Small intestine (tissue), 7 donors: ENCODE data around the gene NOP53. TPM values are rescaled to one million over a fixed set of nuclear protein-coding genes. Genes with fewer than 3 reads are reported as not detected.
"Not testable (repeated sequence)": the region's sequence is repeated elsewhere in the genome, so short reads cannot be mapped to it uniquely, and the experiment has no call there.

Source experiments
- DNase-seq, 2 donors: peaks; one replicate each; pipeline versions ENCODE4 v3.0.0 to v3.0.0-alpha.2; 2013
- FAIRE-seq: peaks from 2 replicates; lab custom pipeline; 2012; peaks lifted over from hg19 to GRCh38; lab: Jason Lieb, UNC
- H3K27ac ChIP-seq, 3 donors: one replicate each; pipeline ENCODE4 v1.5.1; 2013; ENCODE audit warnings: low read length in 2 of 3, mild to moderate bottlenecking in 2 of 3, control low read depth in 1 of 3, inconsistent platforms in 1 of 3, low read depth in 1 of 3, moderate library complexity in 1 of 3
- H3K27me3 ChIP-seq, 3 donors: one replicate each; pipeline ENCODE4 v1.6.1; 2013; ENCODE audit warnings: low read length in 3 of 3, inconsistent platforms in 1 of 3; ENCODE audit not compliant: control insufficient read depth in 3 of 3, insufficient read depth in 3 of 3
- H3K36me3 ChIP-seq, 3 donors: one replicate each; pipeline ENCODE4 v1.6.1; 2013; ENCODE audit warnings: low read length in 3 of 3, inconsistent platforms in 1 of 3, low read depth in 1 of 3, mild to moderate bottlenecking in 1 of 3, moderate library complexity in 1 of 3; ENCODE audit not compliant: control insufficient read depth in 3 of 3, insufficient read depth in 2 of 3
- H3K4me1 ChIP-seq, 3 donors: one replicate each; pipeline ENCODE4 v1.6.1; 2013; ENCODE audit warnings: low read length in 2 of 3, inconsistent platforms in 1 of 3, low read depth in 1 of 3, mild to moderate bottlenecking in 1 of 3, moderate library complexity in 1 of 3; ENCODE audit not compliant: control insufficient read depth in 3 of 3, insufficient read depth in 2 of 3
- H3K4me3 ChIP-seq, 3 donors: one replicate each; pipeline ENCODE4 v1.5.1; 2013; ENCODE audit warnings: low read length in 3 of 3, control low read depth in 1 of 3, inconsistent platforms in 1 of 3, low read depth in 1 of 3, mild to moderate bottlenecking in 1 of 3, moderate library complexity in 1 of 3
- H3K9me3 ChIP-seq, 2 donors: one replicate each; pipeline ENCODE4 v1.6.1; 2013; ENCODE audit warnings: low read depth in 1 of 2, low read length in 1 of 2; ENCODE audit not compliant: control insufficient read depth in 2 of 2, insufficient read depth in 1 of 2
- WGBS, 3 donors: extraction: QIAGEN DNeasy Blood & Tissue Kit; methylation state at CpG; one replicate each; pipeline ENCODE4 v1.1.7; 2013; 5-methylcytosine and 5-hydroxymethylcytosine counted together
- polyA plus RNA-seq, 4 donors: library from polyadenylated mRNA; stranded (reverse) in 3 of 4; unstranded in 1 of 4; fragments of 200-250 nt in 3 of 4; fragments of 120-200 nt in 1 of 4; gene quantifications; one replicate each; pipeline versions ENCODE4 v1.2.1 to v1.2.3, GENCODE V29; 2013
- donor health status: healthy with polysubstance abuse.
- donor health status: control.
- donor health status: control.
- donor health status: Bipolar disorder and iron deficiency.
- donor health status: healthy.

The NOP53 gene
- polyA plus RNA-seq, 4 donors = 290 to 621 (median 552) TPM

GRCh38 chr19:47803671-47804070, 58.3 kb downstream of the NOP53 start:
- not testable (repeated sequence) for H3K9me3 ChIP-seq

GRCh38 chr19:47804451-47804850, 59.1 kb downstream of the NOP53 start, which contains the start of gene TPRX1:
TPRX1 (minus strand) TSS chr19:47804551; CDS start chr19:47804539, 12 bp downstream.
- H3K27ac ChIP-seq, H3K36me3 ChIP-seq, FAIRE-seq, H3K4me1 ChIP-seq, H3K27me3 ChIP-seq, DNase-seq, H3K4me3 ChIP-seq, H3K9me3 ChIP-seq: not testable (repeated sequence)
- WGBS, 3 donors = 77 to 82% (median 79%) methylated on average over 5 of the region's 5 CpGs

More at GRCh38 chr19:47803671-47804070, 58.3 kb downstream of the NOP53 start:
- not testable (repeated sequence) for H3K27me3 ChIP-seq, H3K27ac ChIP-seq, H3K36me3 ChIP-seq, H3K4me1 ChIP-seq, FAIRE-seq, DNase-seq, H3K4me3 ChIP-seq
- 83 to 100% (median 87%) methylated on average over 1 to 11 of the region's 12 CpGs for WGBS, 3 donors

- Histone ChIP-seq H3K9me3 (no peaks in the 10 kb centered on the region), H3K4me1 (no peaks in the 10 kb centered on the region), H3K27ac (no peak overlapping the region), H3K36me3 (no peaks in the 10 kb centered on the region), H3K4me3 (no peak overlapping the region), H3K27me3 (no peaks in the 10 kb centered on the region)
- WGBS, 3 donors = 52 to 75% (median 54%) methylated on average over 10 of the region's 10 CpGs
- DNase-seq (no peak), FAIRE-seq (no peak)
Measured at GRCh38 chr19:47805313-47805712, 60.0 kb downstream of the NOP53 start.

GRCh38 chr19:47806435-47806834, 61.1 kb downstream of the NOP53 start:
- Histone ChIP-seq H3K4me3 (no peak overlapping the region), H3K9me3 (no peaks in the 10 kb centered on the region), H3K27ac (no peak overlapping the region), H3K4me1 (no peaks in the 10 kb centered on the region), H3K27me3 (no peaks in the 10 kb centered on the region), H3K36me3 (no peaks in the 10 kb centered on the region)
- no peak for FAIRE-seq
- no peak for DNase-seq
- WGBS, 3 donors = 83 to 92% (median 86%) methylated on average over 6 of the region's 6 CpGs

Other genes starting within 250 kb of the NOP53 start
- 100 to 1,000 TPM in 3 of 4 donors, 10 to 100 TPM in 1; 76.4 to 119 (median 107) TPM for gene NAPA, start 230.5 kb upstream of the NOP53 start, polyA plus RNA-seq
- gene ZNF541, start 172.4 kb upstream of the NOP53 start, polyA plus RNA-seq = under 1 TPM in 2 of 4 donors, not detected in 2; 0.10 to 0.30 TPM
- 10 to 100 TPM in 1 of 4 donors, 1 to 10 TPM in 3; 4.3 to 10.9 (median 8.4) TPM for gene BICRA, start 136.4 kb upstream of the NOP53 start, polyA plus RNA-seq
- gene EHD2, start 32.1 kb upstream of the NOP53 start, polyA plus RNA-seq = 10 to 100 TPM in 2 of 4 donors, 1 to 10 TPM in 1, under 1 TPM in 1; 0.89 to 35.1 (median 12.4) TPM
- 100 to 1,000 TPM; 129 to 434 (median 350) TPM for gene SELENOW, start 33.2 kb downstream of the NOP53 start, polyA plus RNA-seq
- gene TPRX1, start 59.0 kb downstream of the NOP53 start, polyA plus RNA-seq = not detected
- under 1 TPM in 1 of 4 donors, not detected in 3; 0.12 TPM for gene CRX, start 76.4 kb downstream of the NOP53 start, polyA plus RNA-seq
- not detected for gene TPRX2, start 113.7 kb downstream of the NOP53 start, polyA plus RNA-seq
- 100 to 1,000 TPM in 3 of 4 donors, 10 to 100 TPM in 1; 12.7 to 275 (median 187) TPM for gene SULT2A1, start 140.8 kb downstream of the NOP53 start, polyA plus RNA-seq
- not detected for gene BSPH1, start 246.6 kb downstream of the NOP53 start, polyA plus RNA-seq
- not detected for gene ELSPBP1, start 249.1 kb downstream of the NOP53 start, polyA plus RNA-seq